GM19099 (cell line): Measurements from ENCODE around the gene TMEM106C.

Source experiments
- POLR2A ChIP-seq: IDR thresholded peaks from 3 replicates; pipeline ENCODE4 v1.6.1; 2011; ENCODE audit warnings: low read depth; ENCODE audit not compliant: insufficient read length; ENCODE audit errors: extremely low read depth

The TMEM106C gene

GRCh38 chr12:48009471-48009870 lies 46.1 kb downstream of the TMEM106C start:
- TF ChIP-seq POLR2A = no peak

GRCh38 chr12:48010366-48010970 lies 47.1 kb downstream of the TMEM106C start:
- no peak for TF ChIP-seq POLR2A

- TF ChIP-seq POLR2A = no peak
Observed at GRCh38 chr12:48012070-48012469, 48.7 kb downstream of the TMEM106C start.

DNA sequence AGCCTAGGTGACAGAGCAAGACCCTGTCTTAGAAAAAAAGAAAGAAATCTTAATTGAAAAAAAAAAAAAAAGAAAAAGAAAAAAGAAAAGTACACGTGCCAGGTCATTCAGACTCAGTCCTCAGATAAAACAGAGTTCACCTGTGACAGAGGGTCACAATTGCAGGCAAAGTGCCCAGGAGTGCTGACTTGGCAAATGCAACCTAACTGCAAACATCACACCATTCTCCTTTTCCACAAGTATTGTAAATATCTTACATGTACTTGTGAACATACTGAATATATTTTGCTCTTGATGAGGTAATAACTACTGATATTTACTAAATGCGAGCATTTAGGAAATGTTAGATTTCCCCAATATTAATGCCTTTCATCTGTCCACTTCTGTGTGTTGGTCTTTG lies 49.9 kb downstream of the TMEM106C start:
- no peak for TF ChIP-seq POLR2A

DNA sequence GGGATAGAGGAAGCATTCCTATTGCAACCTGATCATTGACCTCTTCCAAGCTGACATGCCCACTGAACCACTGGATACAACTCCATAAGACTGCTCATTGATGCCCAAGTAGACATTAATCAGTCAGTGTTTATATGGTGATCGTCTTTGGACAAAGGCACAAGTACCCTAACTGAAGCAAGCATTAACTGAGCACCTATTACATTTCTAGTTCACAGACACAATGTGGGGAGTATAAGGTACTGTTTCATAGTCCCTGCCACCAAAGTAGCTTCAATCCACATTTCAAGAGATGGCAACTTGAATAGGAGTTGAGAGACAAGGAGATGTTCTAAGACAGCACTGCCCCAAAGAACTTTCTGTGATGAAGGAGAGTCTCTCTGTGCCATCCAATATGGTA lies 51.7 kb downstream of the TMEM106C start:
- no peak for TF ChIP-seq POLR2A

- no peak for TF ChIP-seq POLR2A
Observed at GRCh38 chr12:48015954-48016353, 52.6 kb downstream of the TMEM106C start.

DNA sequence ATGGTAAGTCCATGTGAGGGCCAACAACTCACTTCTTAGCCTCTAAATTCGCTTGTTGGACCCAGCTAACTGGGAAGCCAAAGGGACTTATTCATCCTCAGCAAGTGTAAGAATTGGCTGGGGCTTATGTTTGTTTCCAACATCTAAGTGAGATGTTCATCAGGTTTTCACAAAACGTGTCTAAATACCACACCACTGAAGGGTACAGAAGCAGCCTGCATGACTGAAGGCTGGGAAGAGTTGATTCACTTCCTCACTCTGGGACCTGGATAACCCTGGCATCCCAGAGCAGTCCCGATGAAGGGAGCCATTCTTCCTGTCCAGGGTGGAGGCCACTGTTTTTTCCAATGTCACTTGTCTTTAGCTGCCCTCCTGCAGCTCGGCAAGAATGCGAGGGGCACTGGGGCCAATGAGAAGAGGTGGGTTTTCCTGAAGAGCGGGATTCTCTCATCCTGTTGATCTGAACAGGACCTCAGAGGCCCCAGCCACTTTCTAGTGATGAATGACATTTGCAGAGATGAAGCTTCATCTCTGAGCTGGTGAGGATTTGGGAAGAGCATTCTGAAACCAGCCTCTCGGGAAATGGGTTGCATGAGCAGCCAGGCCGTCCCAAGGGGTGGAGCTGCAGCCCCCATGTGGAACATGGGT lies 53.1 kb downstream of the TMEM106C start:
- no peak for TF ChIP-seq POLR2A

GRCh38 chr12:48017496-48017895 lies 54.1 kb downstream of the TMEM106C start:
- no peak for TF ChIP-seq POLR2A

DNA sequence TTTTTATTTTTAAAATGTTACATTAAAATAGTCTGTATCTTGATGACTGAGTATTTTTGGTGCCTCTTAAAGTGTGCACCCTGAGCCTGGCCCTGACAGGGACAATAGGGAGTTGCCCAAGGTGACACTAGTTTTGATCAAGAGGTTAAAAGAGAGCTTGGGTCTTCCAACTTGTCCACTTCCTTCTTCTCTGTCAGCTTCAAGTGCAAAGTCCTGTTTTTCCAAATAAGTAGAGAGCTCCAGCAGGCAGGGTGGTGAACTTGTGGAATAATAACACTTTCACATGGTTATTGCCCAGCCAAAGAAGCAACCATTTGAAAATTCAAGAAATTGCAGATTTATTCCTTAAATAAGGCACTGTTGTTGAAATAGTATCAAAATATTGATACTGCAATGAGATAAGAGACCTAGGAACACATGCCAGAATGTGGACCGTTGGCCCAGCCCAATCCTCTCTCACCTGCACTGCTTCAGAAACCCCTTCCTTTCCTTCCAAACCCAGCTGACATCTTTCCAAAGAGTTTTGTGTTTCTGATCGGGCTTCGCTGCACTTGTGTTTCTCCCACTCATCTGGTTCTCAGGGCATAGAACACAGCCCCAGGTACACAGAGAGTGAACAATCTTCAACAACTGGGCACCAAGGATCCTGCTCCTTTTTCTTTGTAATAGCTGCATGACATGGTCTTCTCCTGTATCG lies 54.7 kb downstream of the TMEM106C start:
- TF ChIP-seq POLR2A = no peak
